A204.1 (cell line): ENCODE data around the gene FAM114A2.
"Not testable (repeated sequence)": the region's sequence is repeated elsewhere in the genome, so short reads cannot be mapped to it uniquely, and the experiment has no call there.

Experiments
- FAIRE-seq: peaks from 2 replicates; lab custom pipeline; 2012; peaks lifted over from hg19 to GRCh38; lab: Jason Lieb, UNC

Gene FAM114A2

DNA sequence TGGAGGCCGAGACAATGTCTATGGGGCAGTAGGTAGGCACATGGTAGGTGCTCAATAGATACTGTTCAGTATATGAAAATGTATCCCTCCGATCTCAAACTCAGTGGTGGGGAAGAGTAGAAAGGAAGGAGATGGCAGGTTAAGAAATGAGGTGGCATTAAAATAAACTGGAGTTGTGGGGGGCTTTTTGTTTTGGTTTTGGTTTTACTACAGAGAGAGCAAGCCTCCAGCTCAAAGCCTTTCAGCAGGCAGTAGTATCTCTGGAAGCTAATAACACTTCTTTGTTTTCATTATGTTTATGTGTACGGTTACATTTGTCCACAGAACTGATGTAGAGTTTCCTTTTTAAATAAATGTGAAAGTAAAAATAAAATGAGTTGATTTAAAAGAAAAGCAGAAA lies 8.6 kb upstream of the FAM114A2 start:
- no peak for FAIRE-seq

DNA sequence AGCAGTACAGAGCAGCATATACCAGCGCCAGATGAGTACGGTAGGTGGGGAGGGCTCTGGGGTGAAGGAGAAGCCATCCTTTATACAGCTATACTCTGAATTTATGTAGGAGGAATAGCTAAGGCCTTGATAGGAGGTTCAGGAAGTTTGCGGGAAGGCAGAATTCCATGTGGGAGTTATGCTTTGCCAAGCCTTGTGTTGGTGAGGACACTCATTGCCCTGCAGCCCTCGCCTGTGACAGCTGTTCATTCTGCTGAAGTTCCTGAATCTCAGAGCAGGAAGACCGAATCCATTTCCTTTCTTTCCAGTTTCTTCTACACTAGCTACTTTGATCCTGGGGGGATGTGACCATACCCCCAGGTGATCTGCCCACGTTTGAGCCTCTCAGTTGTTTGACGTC lies 7.8 kb upstream of the FAM114A2 start:
- FAIRE-seq, result no peak

DNA sequence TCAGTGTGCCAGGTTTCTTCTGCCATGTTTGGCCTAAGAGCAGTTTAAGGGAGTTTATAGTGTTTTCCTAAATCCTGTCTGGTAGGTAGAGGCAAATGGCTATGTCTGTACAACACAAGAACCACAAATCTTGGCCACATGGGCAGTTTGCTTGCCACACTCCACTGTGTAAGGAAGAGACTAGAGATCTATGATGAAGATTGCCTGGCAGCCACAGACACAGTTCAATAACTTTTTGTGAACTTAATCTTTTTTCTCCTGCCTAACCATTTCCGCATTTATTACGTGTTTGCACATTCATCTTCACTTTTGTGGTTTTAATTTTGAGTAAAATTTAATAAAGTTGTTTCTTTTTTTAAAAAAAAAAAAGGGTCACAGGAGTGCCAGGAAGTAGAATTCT lies 5.9 kb upstream of the FAM114A2 start:
- no peak for FAIRE-seq

DNA sequence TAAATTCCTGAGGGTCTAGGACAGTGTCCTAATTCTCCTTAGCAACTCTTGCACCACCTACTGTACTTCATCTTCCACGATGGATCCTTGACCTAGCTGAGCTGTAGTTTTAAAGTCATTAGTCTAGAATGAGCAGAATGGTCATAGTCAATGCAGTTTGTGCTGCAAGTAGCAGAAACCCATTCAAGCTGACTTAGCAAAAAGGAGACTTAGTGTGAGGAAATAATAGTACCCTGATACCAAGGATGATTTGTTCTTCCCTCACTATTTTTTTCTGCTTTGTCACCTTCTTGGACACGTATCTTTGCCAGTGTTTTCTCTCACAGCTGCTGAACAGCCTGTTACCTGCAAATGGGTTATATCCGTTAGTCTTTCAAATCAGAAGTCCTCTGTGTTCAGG lies 5.4 kb upstream of the FAM114A2 start:
- no peak for FAIRE-seq

DNA sequence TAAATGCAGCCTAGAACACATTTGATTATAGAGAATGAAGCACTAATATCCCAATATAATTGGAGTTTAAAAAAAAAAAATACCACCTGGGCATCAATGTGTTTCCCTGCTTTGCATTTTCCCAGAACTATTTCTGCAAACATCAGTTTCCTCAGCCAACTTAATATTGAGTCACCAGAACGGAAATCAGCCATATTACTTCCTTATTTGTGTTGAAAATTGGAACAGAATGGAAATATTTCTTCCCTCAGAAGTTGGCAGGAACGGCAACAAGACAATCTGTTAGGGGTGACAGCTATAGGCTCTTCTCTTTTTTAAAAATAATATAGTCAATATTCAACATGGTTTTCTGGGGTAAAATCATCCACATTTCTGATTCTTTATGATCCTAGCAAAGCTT lies 4.1 kb upstream of the FAM114A2 start:
- FAIRE-seq, result no peak

DNA sequence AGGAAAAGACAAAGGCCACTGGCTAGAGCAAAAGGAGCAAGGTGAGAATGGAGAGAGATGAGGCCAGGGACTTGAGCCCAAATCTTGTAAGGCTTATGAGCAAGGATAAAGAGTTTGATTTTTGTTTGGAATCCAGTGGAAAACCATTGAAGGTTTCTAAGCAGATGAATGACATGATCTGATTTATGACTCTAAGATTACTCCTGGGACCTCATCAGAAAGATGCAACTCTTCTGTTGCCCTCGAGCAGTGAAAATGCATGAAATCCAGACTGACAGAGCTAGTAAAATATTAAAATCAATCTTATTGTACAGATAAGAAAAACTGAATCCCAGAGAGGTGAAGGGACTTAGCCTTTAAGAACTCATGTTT lies 734 bp upstream of the FAM114A2 start:
- FAIRE-seq, result no peak

DNA sequence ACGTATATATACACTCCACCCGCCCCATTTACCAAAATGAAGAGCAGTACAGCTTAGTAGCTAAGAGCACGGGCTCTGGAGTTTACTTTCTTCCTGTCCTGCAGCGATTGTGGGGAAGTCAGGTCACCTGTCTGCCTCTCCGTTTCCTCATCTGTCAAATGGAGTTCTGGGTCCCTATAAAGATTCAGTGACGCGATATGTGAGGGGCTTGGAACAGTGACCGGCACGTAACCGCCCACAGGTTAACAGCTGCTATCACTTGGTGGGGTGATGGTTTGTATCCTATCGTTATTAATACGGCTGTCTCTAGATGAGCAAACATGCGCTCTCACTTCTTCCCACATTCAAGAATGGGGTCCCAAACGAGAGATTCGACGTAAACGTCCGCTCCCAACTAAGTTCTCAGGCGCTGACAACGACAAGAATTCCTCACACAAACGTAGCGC lies 426 bp downstream of the FAM114A2 start:
- no peak for FAIRE-seq

DNA sequence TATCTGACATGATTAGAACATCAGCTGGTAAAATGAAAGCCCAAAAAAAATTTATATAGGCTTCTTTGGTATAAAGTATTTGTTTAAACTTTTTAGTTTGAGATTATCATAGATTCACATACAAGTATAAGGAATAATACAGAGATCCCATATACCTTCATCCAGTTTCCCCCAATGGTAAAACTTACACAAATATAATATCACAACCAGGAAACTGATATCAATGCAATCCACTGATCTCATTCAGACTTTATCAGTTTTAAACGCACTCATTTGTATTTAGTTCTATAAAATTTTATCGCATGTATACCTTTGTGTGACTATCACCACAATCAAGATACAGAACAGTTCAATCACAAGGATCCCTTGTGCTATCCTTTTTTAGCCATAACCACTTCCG lies 3.8 kb downstream of the FAM114A2 start:
- FAIRE-seq, result no peak

DNA sequence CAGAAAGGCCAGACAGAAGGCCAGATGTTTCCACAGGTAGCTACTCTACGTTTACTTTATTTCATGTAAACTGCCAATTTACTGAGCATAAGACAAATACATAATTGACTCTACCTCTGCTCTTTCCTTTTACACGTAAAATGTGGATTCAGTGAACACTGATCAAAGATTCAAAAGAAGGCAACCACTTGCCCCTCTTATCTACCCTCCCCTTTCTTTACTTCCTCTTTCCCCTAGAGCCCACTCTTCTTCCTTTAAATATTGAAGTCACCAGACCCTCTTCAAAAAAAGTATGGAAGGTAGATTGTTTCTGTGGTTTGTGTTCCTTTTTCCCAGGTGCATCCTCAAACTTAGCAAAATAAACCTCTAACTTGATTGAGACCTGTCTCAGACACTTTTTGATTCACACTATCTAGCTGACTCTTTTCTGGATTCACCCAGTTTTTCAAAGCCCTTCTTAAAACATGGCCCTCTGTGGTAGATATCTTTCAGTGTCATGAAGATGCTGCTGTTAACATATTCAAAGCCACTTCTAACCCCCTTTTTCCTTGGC lies 6.7 kb downstream of the FAM114A2 start:
- no peak for FAIRE-seq

DNA sequence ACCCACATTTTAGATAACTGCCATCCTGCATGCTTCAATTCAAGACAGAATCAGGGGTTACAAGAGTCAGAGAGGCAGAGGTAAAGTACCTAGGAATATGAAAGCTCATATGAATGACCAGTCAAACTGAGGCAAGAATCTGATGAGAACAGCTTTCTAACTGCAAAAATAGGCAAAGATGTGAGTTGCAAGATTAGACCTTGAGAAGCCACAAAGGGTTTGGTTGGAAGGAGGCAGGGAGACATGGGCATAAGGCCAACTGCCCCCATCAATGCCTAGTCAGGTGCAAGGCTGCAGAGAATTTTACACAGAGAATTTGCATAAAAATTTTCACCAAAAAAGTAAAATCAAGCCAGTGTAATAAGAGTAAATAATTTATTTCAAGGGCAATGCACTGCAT lies 12.8 kb downstream of the FAM114A2 start:
- no peak for FAIRE-seq

DNA sequence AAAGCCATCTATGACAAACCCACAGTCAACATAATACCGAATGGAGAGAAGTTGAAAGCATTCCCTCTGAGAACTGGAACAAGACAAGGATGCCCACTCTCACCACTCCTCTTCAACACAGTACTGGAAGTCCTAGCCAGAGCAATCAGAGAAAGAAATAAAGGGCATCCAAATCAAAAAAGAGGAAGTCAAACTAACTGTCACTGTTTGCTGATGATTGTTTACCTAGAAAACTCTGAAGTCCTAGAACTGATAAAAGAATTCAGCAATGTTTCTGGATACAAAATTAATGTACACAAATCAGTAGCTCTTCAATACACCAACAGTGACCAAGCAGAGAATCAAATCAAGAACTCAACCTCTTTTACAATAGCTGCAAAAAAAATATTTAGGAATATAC lies 19.8 kb downstream of the FAM114A2 start:
- FAIRE-seq, result not testable (repeated sequence)

DNA sequence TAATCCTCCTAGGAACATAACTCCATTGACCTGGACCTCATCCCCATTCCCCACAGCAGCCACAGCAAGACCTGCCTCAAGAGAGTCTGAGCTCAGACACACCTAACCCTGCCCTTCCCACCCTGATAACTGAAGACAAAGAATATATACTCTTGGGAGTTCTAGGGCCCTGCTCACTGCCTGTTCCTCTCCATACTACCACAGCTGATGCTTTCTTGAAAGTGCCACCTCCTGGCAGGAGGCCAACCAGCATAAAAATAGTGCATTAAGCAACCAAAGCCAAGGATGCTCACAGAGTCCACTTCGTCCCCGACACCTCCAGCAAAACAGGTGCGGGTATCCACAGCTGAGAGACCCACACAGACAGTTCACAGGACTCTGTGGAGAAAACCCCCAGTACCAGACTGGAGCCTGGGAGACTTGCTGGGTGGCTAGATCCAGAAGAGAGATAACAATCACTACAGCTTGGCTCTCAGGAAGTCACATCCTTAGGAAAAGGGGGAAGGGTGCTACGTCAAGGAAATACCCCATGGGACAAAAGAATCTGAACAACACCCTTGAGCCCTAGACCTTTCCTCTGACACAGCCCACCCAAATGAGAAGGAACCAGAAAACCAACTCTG lies 23.5 kb downstream of the FAM114A2 start:
- no peak for FAIRE-seq

DNA sequence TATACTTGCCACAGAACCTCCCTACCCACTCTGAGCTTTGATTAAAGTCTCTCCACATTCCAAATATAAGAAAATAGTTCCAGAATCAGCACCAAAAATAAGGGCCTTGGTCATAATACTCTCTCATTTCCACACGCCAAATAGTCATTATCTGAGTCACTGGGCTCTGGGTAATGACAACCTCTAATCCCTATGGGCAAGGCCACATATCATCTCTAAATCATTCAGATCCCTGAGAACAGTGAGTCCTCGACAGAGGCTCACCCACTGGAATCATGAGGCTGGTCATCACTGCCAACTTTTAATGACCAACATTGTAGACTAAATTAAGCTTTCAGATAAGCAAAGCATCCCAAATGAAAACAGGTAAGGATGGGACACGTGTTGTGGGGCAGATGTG lies 28.1 kb downstream of the FAM114A2 start:
- FAIRE-seq, result no peak

DNA sequence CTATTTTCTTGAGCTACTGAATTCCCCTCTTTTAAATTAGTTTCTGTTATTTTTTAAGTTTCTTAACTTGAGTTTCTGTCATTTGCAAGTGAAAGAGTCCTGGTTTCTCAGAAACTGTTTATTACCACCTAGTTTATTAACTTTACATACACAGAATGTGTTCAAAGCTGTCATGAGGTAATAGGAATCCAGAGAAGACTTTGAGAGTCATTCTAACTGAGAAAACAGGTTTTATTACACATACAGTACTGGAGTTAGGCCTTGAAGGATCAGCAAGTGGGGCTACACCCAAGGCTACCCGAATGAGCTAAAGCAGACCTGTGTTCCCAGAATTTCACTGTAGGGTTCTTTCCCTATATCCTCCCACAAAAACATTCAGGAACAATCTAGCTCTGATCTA lies 33.1 kb downstream of the FAM114A2 start:
- no peak for FAIRE-seq

DNA sequence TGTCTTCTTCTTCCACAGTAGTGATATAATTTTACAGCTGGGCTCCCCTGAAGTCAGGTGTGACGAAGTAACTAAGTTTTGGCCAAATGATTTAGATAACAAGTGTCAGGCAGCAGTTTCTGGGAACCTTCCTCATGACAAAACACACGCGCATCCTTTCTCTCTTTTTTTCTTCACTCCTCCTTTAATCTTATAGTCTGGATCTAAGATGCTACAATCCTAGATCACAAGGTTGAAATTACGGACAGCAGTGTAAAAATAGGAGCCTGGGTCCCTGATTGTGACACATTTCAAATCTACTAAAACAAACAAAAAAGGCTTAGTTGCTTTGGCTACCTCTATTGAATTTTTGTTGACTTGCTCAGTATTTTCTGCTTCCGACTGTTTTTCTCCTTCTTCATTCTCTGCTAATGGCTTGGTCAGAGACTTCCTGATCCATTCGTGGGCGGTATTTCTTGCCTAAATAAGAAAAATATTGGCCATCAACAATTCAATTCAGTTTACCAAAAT lies 36.1 kb downstream of the FAM114A2 start:
- no peak for FAIRE-seq

DNA sequence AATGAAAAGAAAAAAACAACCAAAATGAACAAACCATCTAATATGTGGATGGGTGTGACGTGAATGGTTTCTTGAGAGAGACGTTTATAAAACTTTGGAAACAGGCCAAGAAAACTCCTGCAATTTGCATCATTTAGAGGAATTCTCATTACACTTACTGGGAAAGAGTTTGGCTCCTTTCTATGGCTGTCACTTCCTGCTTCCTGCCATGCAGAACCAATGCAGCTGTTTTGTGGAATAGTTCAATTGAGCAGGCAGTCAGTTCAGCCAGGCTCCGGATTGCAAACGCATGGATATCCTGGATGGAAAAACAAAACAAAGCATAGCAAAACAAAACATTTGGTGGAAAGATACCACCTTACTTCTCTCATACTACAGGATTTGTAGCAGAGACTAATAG lies 36.6 kb downstream of the FAM114A2 start:
- no peak for FAIRE-seq

DNA sequence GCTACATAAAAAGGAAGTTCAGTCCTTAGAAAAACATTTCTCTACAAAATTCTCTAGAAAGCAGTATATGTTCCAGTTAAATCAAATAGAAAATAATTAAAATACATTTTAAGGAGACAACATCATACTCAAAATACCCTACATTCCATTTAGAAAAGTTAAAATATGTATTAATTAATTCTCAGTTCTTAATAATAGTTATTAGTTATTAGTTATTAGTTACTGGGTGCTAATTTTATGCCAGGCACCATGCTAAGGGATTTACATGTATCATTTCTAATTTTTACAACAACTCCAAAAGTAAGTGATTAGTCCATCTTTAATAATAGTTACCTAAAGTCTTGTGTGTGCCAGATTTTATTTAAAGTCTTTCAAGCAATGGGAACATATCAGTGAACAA lies 38.0 kb downstream of the FAM114A2 start:
- peak; percentile 48 for FAIRE-seq

DNA sequence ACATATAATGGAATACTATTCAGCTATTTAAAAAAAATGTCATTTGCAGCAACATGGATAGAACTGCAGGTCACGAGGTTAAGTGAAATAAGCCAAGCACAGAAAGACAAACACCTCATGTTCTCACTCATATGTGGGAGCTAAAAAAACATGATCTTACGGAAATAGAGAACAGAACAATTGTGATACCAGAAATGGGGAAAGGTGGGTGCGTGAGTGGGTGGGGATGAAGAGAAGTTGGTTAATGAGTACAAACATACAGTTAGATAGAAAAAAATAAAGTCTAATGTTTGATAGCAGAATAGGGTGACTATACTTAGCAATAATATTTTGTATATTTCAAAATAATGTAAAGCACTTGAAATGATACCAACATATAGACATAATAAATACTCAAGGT lies 38.7 kb downstream of the FAM114A2 start:
- no peak for FAIRE-seq

DNA sequence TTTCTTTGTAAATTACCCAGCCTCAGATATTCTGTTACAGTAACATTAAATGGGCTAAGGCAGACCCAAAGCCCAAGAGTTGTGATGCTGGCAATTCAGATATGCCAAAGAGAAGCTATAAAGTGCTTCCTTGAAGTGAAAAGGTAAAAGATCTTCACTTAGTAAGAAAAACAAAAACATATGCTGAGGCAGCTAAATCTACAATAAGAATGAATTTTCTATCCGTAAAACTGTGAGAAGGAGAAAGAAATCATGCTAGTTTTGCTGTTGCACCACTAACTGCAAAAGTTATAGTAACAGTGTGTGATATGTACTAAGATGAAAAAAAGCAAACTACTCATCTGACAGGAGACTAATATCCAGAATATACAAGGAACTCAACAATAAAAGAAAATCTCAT lies 39.9 kb downstream of the FAM114A2 start:
- no peak for FAIRE-seq

DNA sequence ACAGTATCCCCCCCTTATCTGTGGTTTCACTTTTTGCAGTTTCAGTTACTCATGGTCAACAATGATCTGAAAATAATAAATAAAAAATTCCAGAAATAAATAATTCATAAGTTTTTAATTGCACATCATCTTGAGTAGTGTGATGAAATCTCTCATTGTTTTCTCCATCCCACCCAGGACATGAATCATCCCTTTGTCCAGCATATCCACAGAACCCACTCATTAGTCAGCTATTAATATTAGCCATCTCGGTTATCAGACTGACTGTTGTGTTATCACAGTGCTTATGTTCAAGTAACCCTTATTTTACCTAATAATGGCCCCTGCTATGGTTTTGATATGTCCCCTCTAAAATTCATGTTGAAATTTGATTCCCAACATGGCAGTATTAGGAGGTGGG lies 40.7 kb downstream of the FAM114A2 start:
- no peak for FAIRE-seq

DNA sequence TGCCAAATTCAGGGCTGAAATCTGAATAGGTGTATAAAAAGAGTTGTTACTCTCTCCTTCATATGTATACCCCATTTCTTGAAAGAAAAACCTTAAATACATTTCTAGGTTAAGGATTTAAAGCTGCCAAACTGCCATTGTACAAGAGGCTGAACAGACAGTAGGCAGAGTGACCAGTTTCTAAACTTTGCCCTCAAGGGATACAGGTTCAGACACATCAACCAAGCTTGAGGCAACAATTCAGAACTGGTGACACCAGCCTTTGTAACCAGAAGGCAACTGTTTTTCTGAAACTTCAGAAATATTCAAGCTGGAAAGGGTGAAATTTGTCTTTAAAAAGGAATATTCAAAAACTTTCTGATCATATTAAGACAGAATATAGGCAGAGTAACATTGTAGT lies 47.5 kb downstream of the FAM114A2 start:
- FAIRE-seq, result no peak

DNA sequence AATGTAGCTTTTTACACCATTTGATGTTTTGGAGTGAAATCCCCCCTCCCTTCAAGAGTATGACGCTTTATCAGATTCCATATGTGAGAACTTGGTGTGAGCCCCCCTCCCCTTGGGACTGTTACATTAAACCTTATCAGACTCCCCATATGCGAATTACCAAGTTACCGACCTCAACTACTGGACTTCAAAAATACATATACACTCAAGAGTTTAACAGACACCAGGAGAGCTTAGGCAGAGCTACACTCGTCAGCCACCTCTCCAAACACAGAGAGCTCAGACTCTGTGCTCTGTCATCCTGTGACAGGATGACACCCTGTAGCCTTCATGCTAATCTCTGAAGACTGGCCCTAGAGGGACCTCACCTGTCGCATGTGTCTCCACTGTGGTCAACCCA lies 50.2 kb downstream of the FAM114A2 start:
- no peak for FAIRE-seq

DNA sequence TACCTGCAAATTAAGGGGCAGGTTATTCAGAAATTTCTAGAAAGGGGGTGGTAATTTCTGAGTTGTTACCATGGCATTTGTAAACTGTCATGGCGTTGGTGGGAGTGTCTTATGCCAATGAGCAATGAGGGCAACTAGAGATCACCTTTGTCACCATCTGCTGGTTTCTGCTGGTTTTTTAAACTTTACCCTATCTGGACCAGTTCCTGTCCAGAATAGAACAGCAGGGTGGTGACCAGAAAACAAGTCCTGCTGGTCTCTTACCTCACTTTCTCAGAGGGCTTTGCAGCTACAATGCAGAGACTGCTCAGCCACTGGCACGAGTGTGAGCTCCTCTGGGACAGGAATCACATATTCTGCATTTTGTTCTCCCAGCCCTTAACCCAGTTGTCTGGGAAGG lies 51.4 kb downstream of the FAM114A2 start:
- no peak for FAIRE-seq

DNA sequence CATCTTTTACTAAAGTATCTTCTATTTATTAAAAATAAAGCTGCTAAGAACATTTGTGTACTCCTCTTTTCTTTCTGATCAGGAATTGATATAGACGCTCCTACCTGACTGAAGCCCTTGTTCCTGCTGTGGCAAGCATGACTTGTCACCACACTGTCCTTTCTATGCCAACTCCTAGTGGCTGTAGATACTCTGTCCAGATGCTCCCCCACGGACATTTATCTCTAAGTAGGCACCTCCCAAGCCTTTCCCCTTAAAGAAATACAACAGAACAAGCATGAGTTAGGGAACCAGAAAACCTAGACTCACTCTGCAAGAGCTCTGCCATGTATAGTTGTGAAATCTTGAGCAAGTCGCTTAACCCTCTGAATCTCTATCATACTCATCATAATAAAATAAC lies 53.2 kb downstream of the FAM114A2 start:
- no peak for FAIRE-seq

DNA sequence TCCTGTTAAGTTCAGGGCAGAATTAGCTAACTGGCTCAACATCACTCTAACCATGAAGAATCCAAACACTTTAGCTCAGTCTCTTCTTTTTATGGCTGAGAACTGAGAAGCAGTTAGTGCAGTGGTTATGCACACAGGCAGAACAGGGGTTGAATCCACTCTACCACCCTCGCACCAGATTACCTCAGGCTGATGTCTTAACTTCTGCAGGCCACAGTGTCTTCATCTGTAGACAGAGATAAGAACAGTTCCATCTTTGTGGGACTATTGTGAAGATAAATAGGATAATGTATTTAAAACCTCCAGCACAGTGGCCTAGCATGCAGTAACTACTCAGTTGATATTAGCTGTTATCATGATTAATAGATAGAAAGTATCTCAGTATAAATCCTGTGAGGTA lies 54.8 kb downstream of the FAM114A2 start:
- FAIRE-seq, result no peak
